GM12878 (cell line): ENCODE data around the gene MUC20. TPM values are rescaled to one million over a fixed set of nuclear protein-coding genes. Genes with fewer than 3 reads are reported as not detected.

Experiments used
- CBFB ChIP-seq: IDR thresholded peaks from 2 replicates; pipeline ENCODE4 v1.6.1; 2016; ENCODE audit warnings: antibody characterized with exemption, low read depth
- CBX3 ChIP-seq: fragments of 200-600 bp; sonication (generic); IDR thresholded peaks from 2 replicates; pipeline ENCODE4 v1.6.1; 2016; ENCODE audit warnings: low read depth, borderline replicate concordance
- DPF2 ChIP-seq: fragments of 450-650 bp; IDR thresholded peaks from 2 replicates; pipeline ENCODE4 v1.6.1; 2017; ENCODE audit warnings: mild to moderate bottlenecking
- EZH2 ChIP-seq: IDR thresholded peaks from 2 replicates; pipeline ENCODE4 v1.6.1; 2012; ENCODE audit warnings: low read depth, mild to moderate bottlenecking, control low read depth, inconsistent platforms, low read length, borderline replicate concordance; ENCODE audit not compliant: control insufficient read depth
- FOXK2 ChIP-seq: fragments of 450-650 bp; IDR thresholded peaks from 2 replicates; pipeline ENCODE4 v1.6.1; 2017; ENCODE audit warnings: mild to moderate bottlenecking, moderate library complexity
- NFYB ChIP-seq: IDR thresholded peaks from 2 replicates; pipeline ENCODE4 v1.6.1; 2011; ENCODE audit warnings: low read depth, mild to moderate bottlenecking, low read length, improper control_type of control experiment, moderate library complexity; ENCODE audit not compliant: insufficient read depth
- SMARCA5 ChIP-seq: fragments of 450-650 bp; IDR thresholded peaks from 2 replicates; pipeline ENCODE4 v1.6.1; 2017; ENCODE audit warnings: mild to moderate bottlenecking
- polyA plus RNA-seq, 11 experiments: library from polyadenylated mRNA; depleted of rRNA in 4 of 11; unstranded in 6 of 11; stranded (reverse) in 5 of 11; fragments of >200 nt; fragmentation: Nextera tagmentation in 4 of 11; fragmentation: Illumina TruSeq in 1 of 11; extraction: Ambion mirVana in 4 of 11; extraction: Trizol in 1 of 11; gene quantifications; 1 replicate in 1 of 11; 2 replicates in 10 of 11; pipeline versions ENCODE4 v1.2.1 to v1.2.3, GENCODE V29; 2011 to 2016; ENCODE audit warnings: inconsistent platforms in 2 of 11, missing spikeins in 2 of 11, low read depth in 1 of 11
- total RNA-seq, 4 experiments: library from RNA; depleted of rRNA in 3 of 4; stranded (reverse); fragments of >200 nt in 3 of 4; fragmentation: Illumina TruSeq in 1 of 4; extraction: Trizol in 1 of 4; gene quantifications; 2 replicates each; pipeline versions ENCODE4 v1.2.1 to v1.2.3, GENCODE V29; 2013 to 2021
- TF ChIP-seq, protein P1 (sequence below): fragments of 150-350 bp; IDR thresholded peaks from 2 replicates; pipeline ENCODE4 v1.6.1; 2014; ENCODE audit warnings: mild to moderate bottlenecking, low read depth, low read length
- TF ChIP-seq, protein P2 (sequence below): IDR thresholded peaks from 2 replicates; pipeline ENCODE4 v1.6.1; 2012; ENCODE audit warnings: mild to moderate bottlenecking, low read depth, low read length
- TF ChIP-seq, protein P3 (sequence below): fragments of 450-650 bp; IDR thresholded peaks from 2 replicates; pipeline ENCODE4 v1.6.1; 2016; ENCODE audit warnings: mild to moderate bottlenecking
- TF ChIP-seq, protein P4 (sequence below): IDR thresholded peaks from 2 replicates; pipeline ENCODE4 v1.6.1; 2011; ENCODE audit warnings: borderline replicate concordance, low read depth, mild to moderate bottlenecking, moderate library complexity, mixed read lengths, low read length; ENCODE audit not compliant: insufficient read depth; ENCODE audit errors: extremely low read length

Gene MUC20
- total and polyA plus RNA-seq, 10 of the 15 experiments (the other 5 are each of a cell fraction or from before 2014, with no cell fraction given) = 0.04 to 0.46 (median 0.17) TPM; not detected in 3

DNA sequence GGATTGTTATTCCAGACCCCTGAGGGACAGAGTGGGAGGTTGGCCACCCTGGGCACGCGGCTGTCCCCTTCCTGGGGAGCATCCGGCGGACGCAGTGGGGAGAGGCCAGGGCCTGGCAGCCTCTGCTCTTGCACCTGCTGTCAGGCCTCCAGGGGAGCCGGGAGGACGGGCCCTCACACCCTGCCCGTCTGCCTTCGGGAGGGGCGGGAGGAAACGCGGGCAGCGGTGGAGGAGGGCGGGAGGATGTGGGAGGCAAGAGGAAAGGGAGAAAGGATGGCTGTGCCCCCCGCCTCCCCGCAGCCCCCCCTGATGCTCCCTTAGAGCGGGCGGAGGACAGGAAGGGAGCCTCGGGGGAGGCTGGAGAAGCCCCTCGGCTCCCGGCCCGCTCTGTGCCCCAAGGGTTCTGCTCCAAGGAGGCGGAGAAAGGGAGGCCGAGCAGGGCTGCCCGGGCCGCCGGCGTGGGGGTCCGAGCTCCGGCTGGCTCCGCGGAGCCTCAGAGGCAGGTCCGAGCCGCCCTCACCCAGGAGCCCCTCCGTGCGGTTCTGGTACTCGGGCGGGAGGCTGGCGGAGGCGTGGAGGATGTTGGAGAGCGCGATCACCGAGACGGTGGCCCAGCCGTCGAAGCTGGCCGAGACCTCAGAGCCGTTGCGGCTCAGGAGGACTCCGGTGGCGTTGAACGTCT is 40.9 kb downstream of the MUC20 start (continued):
- TF ChIP-seq NFYB (no peak), SMARCA5 (no peak), CBX3 (no peak), DPF2 (no peak), EZH2 (no peak), FOXK2 (no peak), CBFB (no peak)
- TF ChIP-seq, protein P1, sequence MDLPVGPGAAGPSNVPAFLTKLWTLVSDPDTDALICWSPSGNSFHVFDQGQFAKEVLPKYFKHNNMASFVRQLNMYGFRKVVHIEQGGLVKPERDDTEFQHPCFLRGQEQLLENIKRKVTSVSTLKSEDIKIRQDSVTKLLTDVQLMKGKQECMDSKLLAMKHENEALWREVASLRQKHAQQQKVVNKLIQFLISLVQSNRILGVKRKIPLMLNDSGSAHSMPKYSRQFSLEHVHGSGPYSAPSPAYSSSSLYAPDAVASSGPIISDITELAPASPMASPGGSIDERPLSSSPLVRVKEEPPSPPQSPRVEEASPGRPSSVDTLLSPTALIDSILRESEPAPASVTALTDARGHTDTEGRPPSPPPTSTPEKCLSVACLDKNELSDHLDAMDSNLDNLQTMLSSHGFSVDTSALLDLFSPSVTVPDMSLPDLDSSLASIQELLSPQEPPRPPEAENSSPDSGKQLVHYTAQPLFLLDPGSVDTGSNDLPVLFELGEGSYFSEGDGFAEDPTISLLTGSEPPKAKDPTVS = no peak
- TF ChIP-seq, protein P2, sequence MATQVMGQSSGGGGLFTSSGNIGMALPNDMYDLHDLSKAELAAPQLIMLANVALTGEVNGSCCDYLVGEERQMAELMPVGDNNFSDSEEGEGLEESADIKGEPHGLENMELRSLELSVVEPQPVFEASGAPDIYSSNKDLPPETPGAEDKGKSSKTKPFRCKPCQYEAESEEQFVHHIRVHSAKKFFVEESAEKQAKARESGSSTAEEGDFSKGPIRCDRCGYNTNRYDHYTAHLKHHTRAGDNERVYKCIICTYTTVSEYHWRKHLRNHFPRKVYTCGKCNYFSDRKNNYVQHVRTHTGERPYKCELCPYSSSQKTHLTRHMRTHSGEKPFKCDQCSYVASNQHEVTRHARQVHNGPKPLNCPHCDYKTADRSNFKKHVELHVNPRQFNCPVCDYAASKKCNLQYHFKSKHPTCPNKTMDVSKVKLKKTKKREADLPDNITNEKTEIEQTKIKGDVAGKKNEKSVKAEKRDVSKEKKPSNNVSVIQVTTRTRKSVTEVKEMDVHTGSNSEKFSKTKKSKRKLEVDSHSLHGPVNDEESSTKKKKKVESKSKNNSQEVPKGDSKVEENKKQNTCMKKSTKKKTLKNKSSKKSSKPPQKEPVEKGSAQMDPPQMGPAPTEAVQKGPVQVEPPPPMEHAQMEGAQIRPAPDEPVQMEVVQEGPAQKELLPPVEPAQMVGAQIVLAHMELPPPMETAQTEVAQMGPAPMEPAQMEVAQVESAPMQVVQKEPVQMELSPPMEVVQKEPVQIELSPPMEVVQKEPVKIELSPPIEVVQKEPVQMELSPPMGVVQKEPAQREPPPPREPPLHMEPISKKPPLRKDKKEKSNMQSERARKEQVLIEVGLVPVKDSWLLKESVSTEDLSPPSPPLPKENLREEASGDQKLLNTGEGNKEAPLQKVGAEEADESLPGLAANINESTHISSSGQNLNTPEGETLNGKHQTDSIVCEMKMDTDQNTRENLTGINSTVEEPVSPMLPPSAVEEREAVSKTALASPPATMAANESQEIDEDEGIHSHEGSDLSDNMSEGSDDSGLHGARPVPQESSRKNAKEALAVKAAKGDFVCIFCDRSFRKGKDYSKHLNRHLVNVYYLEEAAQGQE = no peak
- TF ChIP-seq, protein P3, sequence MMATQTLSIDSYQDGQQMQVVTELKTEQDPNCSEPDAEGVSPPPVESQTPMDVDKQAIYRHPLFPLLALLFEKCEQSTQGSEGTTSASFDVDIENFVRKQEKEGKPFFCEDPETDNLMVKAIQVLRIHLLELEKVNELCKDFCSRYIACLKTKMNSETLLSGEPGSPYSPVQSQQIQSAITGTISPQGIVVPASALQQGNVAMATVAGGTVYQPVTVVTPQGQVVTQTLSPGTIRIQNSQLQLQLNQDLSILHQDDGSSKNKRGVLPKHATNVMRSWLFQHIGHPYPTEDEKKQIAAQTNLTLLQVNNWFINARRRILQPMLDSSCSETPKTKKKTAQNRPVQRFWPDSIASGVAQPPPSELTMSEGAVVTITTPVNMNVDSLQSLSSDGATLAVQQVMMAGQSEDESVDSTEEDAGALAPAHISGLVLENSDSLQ = no peak
- TF ChIP-seq, protein P4, sequence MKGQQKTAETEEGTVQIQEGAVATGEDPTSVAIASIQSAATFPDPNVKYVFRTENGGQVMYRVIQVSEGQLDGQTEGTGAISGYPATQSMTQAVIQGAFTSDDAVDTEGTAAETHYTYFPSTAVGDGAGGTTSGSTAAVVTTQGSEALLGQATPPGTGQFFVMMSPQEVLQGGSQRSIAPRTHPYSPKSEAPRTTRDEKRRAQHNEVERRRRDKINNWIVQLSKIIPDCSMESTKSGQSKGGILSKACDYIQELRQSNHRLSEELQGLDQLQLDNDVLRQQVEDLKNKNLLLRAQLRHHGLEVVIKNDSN = no peak
